ENCODE data around the gene TIAM2.

The TIAM2 gene

GRCh38 chr6:155247618-155248007 lies 252.5 kb downstream of the TIAM2 start:
- DNase-seq: no peak
- Histone ChIP-seq H3K9me3 (replicated peaks; ENCODE audit: insufficient read depth, low read length) (no peaks in the 10 kb centered on the region), H4K20me1 (ENCODE audit: insufficient read depth, low read length) (no peaks in the 10 kb centered on the region), H2AFZ (ENCODE audit: low read length) (no peak overlapping the region), H3K4me1 (ENCODE audit: low read length) (no peaks in the 10 kb centered on the region), H3K9me2 (replicated peaks; ENCODE audit: insufficient read depth, low read length) (no peaks in the 10 kb centered on the region), H3K27me3 (replicated peaks; ENCODE audit: insufficient read depth, low read length) (no peaks in the 10 kb centered on the region), H3K9ac (ENCODE audit: low read length) (no peak overlapping the region), H3K79me2 (ENCODE audit: low read length) (no peaks in the 10 kb centered on the region), H3K27ac (ENCODE audit: low read length) (no peak overlapping the region), H3K4me3 (ENCODE audit: low read length) (no peak overlapping the region), H3F3A (ENCODE audit: insufficient read depth, low read length) (no peaks in the 10 kb centered on the region), H3K4me2 (ENCODE audit: low read depth, low read length) (no peak overlapping the region), H3K36me3 (replicated peaks; ENCODE audit: insufficient read depth, low read length) (no peaks in the 10 kb centered on the region)
- TF ChIP-seq CTCF (IDR thresholded peaks at IDR 0.05; ENCODE audit: low read length) (no peak), EZH2 (optimal IDR thresholded peaks at IDR 0.05; ENCODE audit: low read depth, low read length) (no peak), EZH2phosphoT487 (IDR thresholded peaks at IDR 0.05; ENCODE audit: low read length) (no peak)

GRCh38 chr6:155248008-155249001 lies 253.2 kb downstream of the TIAM2 start:
- no peak for DNase-seq

GRCh38 chr6:155250701-155251381 lies 255.7 kb downstream of the TIAM2 start:
- Histone ChIP-seq H3K79me2 (ENCODE audit: low read length) (no peaks in the 10 kb centered on the region), H3K4me1 (ENCODE audit: low read length) (no peaks in the 10 kb centered on the region), H3K9ac (ENCODE audit: low read length) (no peak overlapping the region), H3K36me3 (replicated peaks; ENCODE audit: insufficient read depth, low read length) (no peaks in the 10 kb centered on the region), H3K9me3 (replicated peaks; ENCODE audit: insufficient read depth, low read length) (no peaks in the 10 kb centered on the region), H3K27me3 (replicated peaks; ENCODE audit: insufficient read depth, low read length) (no peaks in the 10 kb centered on the region), H2AFZ (ENCODE audit: low read length) (no peak overlapping the region), H3F3A (ENCODE audit: insufficient read depth, low read length) (no peaks in the 10 kb centered on the region), H3K4me2 (ENCODE audit: low read depth, low read length) (no peak overlapping the region), H3K27ac (ENCODE audit: low read length) (no peak overlapping the region), H4K20me1 (ENCODE audit: insufficient read depth, low read length) (no peaks in the 10 kb centered on the region), H3K9me2 (replicated peaks; ENCODE audit: insufficient read depth, low read length) (no peaks in the 10 kb centered on the region), H3K4me3 (ENCODE audit: low read length) (no peak overlapping the region)
- no peak for TF ChIP-seq EZH2phosphoT487 (IDR thresholded peaks at IDR 0.05; ENCODE audit: low read length)
- no peak for TF ChIP-seq EZH2 (optimal IDR thresholded peaks at IDR 0.05; ENCODE audit: low read depth, low read length)
- no peak for TF ChIP-seq CTCF (IDR thresholded peaks at IDR 0.05; ENCODE audit: low read length)
- DNase-seq: no peak

More at GRCh38 chr6:155248008-155249001, 253.2 kb downstream of the TIAM2 start:
- no peaks in the 10 kb centered on the region for H3F3A ChIP-seq (ENCODE audit: insufficient read depth, low read length)
- H3K36me3 ChIP-seq (replicated peaks; ENCODE audit: insufficient read depth, low read length): no peaks in the 10 kb centered on the region
- no peak overlapping the region for H3K9ac ChIP-seq (ENCODE audit: low read length)
- H2AFZ ChIP-seq (ENCODE audit: low read length): no peak overlapping the region
- no peaks in the 10 kb centered on the region for H3K79me2 ChIP-seq (ENCODE audit: low read length)
- H3K9me2 ChIP-seq (replicated peaks; ENCODE audit: insufficient read depth, low read length): no peaks in the 10 kb centered on the region
- no peaks in the 10 kb centered on the region for H3K9me3 ChIP-seq (replicated peaks; ENCODE audit: insufficient read depth, low read length)
- H3K4me3 ChIP-seq (ENCODE audit: low read length): no peak overlapping the region
- no peak overlapping the region for H3K27ac ChIP-seq (ENCODE audit: low read length)
- no peak for TF ChIP-seq CTCF (IDR thresholded peaks at IDR 0.05; ENCODE audit: low read length)
- no peak for TF ChIP-seq EZH2 (optimal IDR thresholded peaks at IDR 0.05; ENCODE audit: low read depth, low read length)
- TF ChIP-seq EZH2phosphoT487 (IDR thresholded peaks at IDR 0.05; ENCODE audit: low read length): no peak
- H3K4me1 ChIP-seq (ENCODE audit: low read length): no peaks in the 10 kb centered on the region
- no peaks in the 10 kb centered on the region for H3K27me3 ChIP-seq (replicated peaks; ENCODE audit: insufficient read depth, low read length)
- no peaks in the 10 kb centered on the region for H4K20me1 ChIP-seq (ENCODE audit: insufficient read depth, low read length)
- no peak overlapping the region for H3K4me2 ChIP-seq (ENCODE audit: low read depth, low read length)

All from MM.1S (cell line).